Aorta (tissue), 5 donors: ENCODE data around the gene MRM3. TPM values are rescaled to one million over a fixed set of nuclear protein-coding genes. Genes with fewer than 3 reads are reported as not detected.

ENCODE experiments used
- ATAC-seq: fragments of 200-7000 bp; cut with Tn5 transposase; one replicate; pipeline ENCODE4 v1.9.1; 2022; ENCODE audit warnings: moderate library complexity; ENCODE audit not compliant: low FRiP score
- DNase-seq, 2 donors: peaks; one replicate each; pipeline ENCODE4 v3.0.0-alpha.2; 2020
- H3K27ac ChIP-seq, 2 donors: one replicate each; pipeline ENCODE4 v1.5.1; 2013; ENCODE audit warnings: low read length in 2 of 2, mild to moderate bottlenecking in 2 of 2, moderate library complexity in 2 of 2, control low read depth in 1 of 2, inconsistent platforms in 1 of 2, low read depth in 1 of 2
- H3K27me3 ChIP-seq, 2 donors: one replicate each; pipeline ENCODE4 v1.6.1; 2013; ENCODE audit warnings: control low read depth in 1 of 2, low read length in 1 of 2, mild to moderate bottlenecking in 1 of 2, moderate library complexity in 1 of 2; ENCODE audit not compliant: insufficient read depth in 2 of 2, control insufficient read depth in 1 of 2
- H3K36me3 ChIP-seq, 2 donors: one replicate each; pipeline ENCODE4 v1.6.1; 2013; ENCODE audit warnings: control low read depth in 1 of 2, low read length in 1 of 2, mild to moderate bottlenecking in 1 of 2; ENCODE audit not compliant: insufficient read depth in 2 of 2, control insufficient read depth in 1 of 2
- H3K4me1 ChIP-seq, 2 donors: one replicate each; pipeline ENCODE4 v1.6.1; 2013; ENCODE audit warnings: low read length in 2 of 2, control low read depth in 1 of 2, mild to moderate bottlenecking in 1 of 2, moderate library complexity in 1 of 2; ENCODE audit not compliant: insufficient read depth in 2 of 2, control insufficient read depth in 1 of 2
- H3K4me3 ChIP-seq, 2 donors: one replicate each; pipeline ENCODE4 v1.5.1; 2013; ENCODE audit warnings: low read length in 2 of 2, control low read depth in 1 of 2, mild to moderate bottlenecking in 1 of 2
- H3K9me3 ChIP-seq: one replicate; pipeline ENCODE4 v1.6.1; 2013; ENCODE audit warnings: mild to moderate bottlenecking, low read length; ENCODE audit not compliant: control insufficient read depth
- WGBS, 2 donors: extraction: QIAGEN DNeasy Blood & Tissue Kit; methylation state at CpG; one replicate each; pipeline ENCODE4 v1.1.7; 2013; 5-methylcytosine and 5-hydroxymethylcytosine counted together
- intact Hi-C, 2 donors: fragments of 100-400 bp; cut with DNase I; formaldehyde crosslinking; loops; one replicate each; pipeline versions ENCODE4 v1.14.2 to v1.15.0; 2022
- polyA plus RNA-seq, 2 donors: library from polyadenylated mRNA; stranded (reverse); fragments of 200-250 nt; gene quantifications; one replicate each; pipeline ENCODE4 v1.2.3, GENCODE V29; 2013
- total RNA-seq, 2 donors: library from RNA; stranded (reverse); fragmentation: NEBNext Ultra II Directional; extraction: Animal tissue kit (Norgen Biotek cat#: 25700); gene quantifications; one replicate each; pipeline ENCODE4 v1.2.1, GENCODE V29; 2021
- donor health status: healthy with polysubstance abuse.
- donor health status: Bipolar disorder and iron deficiency.
- donor health status: DM: no; HTN: no; CAD: no.
- donor health status: DM: no; HTN: no; CAD: no.
- donor health status: DM: yes; HTN: yes; CAD: no.

The MRM3 gene
- total and polyA plus RNA-seq, 4 donors: 7.8 to 8.9 (median 7.9) TPM

- WGBS, 2 donors: 86 to 91% methylated on average over 15 of the region's 15 CpGs
- no peaks in the 10 kb centered on the region for H3K9me3 ChIP-seq
- H3K27ac ChIP-seq: no peak overlapping the region
- H3K4me3 ChIP-seq: no peak overlapping the region
- ATAC-seq: no peak
- H3K27me3 ChIP-seq: no peaks in the 10 kb centered on the region
- no peaks in the 10 kb centered on the region for H3K4me1 ChIP-seq
- DNase-seq: peak in 1 of 2 donors; percentile 47
- H3K36me3 ChIP-seq: no peaks in the 10 kb centered on the region
- intact Hi-C loops: loop anchor here in 1 of 2 donors (5.0 kb wide), 1 partner anchor 261 kb away; no protein-coding TSS in a partner anchor
Observed at GRCh38 chr17:796609-797008, 14.5 kb downstream of the MRM3 start.

- H3K4me1 ChIP-seq: no peaks in the 10 kb centered on the region
- H3K27ac ChIP-seq: no peak overlapping the region
- H3K36me3 ChIP-seq: no peaks in the 10 kb centered on the region
- WGBS, 2 donors: 90% methylated on average over 22 of the region's 22 CpGs
- DNase-seq (peak in 1 of 2 donors; percentile 54), ATAC-seq (no peak)
- intact Hi-C loops: loop anchor here in 1 of 2 donors (5.0 kb wide), 1 partner anchor 260 kb away; no protein-coding TSS in a partner anchor
- no peaks in the 10 kb centered on the region for H3K27me3 ChIP-seq
- no peak overlapping the region for H3K4me3 ChIP-seq
- H3K9me3 ChIP-seq: no peaks in the 10 kb centered on the region
Observed at GRCh38 chr17:797236-797840, 15.2 kb downstream of the MRM3 start.

GRCh38 chr17:798246-798645, 16.1 kb downstream of the MRM3 start:
- Histone ChIP-seq H3K36me3 (no peaks in the 10 kb centered on the region), H3K9me3 (no peaks in the 10 kb centered on the region), H3K4me3 (no peak overlapping the region), H3K27ac (no peak overlapping the region), H3K4me1 (no peaks in the 10 kb centered on the region), H3K27me3 (no peaks in the 10 kb centered on the region)
- WGBS, 2 donors: 75 to 84% methylated on average over 11 of the region's 11 CpGs
- DNase-seq (peak in 1 of 2 donors; percentile 48), ATAC-seq (no peak)
- intact Hi-C loops: loop anchor here in 1 of 2 donors (5.0 kb wide), 1 partner anchor 259 kb away; no protein-coding TSS in a partner anchor

GRCh38 chr17:799261-799660, 17.1 kb downstream of the MRM3 start:
- Histone ChIP-seq H3K27ac (no peak overlapping the region), H3K36me3 (no peaks in the 10 kb centered on the region), H3K4me3 (no peak overlapping the region), H3K4me1 (no peaks in the 10 kb centered on the region), H3K9me3 (no peaks in the 10 kb centered on the region), H3K27me3 (no peaks in the 10 kb centered on the region)
- ATAC-seq (no peak), DNase-seq (peak in 1 of 2 donors; percentile 51)
- 86 to 90% methylated on average over 11 of the region's 11 CpGs for WGBS, 2 donors
- intact Hi-C loops: loop anchor here in 1 of 2 donors (5.0 kb wide), 1 partner anchor 258 kb away; no protein-coding TSS in a partner anchor

GRCh38 chr17:800446-801242, 18.5 kb downstream of the MRM3 start:
- Histone ChIP-seq H3K36me3 (no peaks in the 10 kb centered on the region), H3K4me3 (no peak overlapping the region), H3K27ac (no peak overlapping the region), H3K27me3 (no peaks in the 10 kb centered on the region), H3K9me3 (no peaks in the 10 kb centered on the region), H3K4me1 (no peaks in the 10 kb centered on the region)
- peak in 1 of 2 donors; percentile 67 for DNase-seq
- no peak for ATAC-seq
- intact Hi-C loops: no loop called here
- WGBS, 2 donors: 89% methylated on average over 39 of the region's 39 CpGs

GRCh38 chr17:801660-802059, 19.5 kb downstream of the MRM3 start:
- 53 to 59% methylated on average over 6 of the region's 6 CpGs for WGBS, 2 donors
- intact Hi-C loops: no loop called here
- no peak for ATAC-seq

GRCh38 chr17:802481-802880, 20.3 kb downstream of the MRM3 start:
- intact Hi-C loops: no loop called here
- H3K9me3 ChIP-seq: no peaks in the 10 kb centered on the region
- 91 to 92% methylated on average over 14 of the region's 14 CpGs for WGBS, 2 donors
- no peak overlapping the region for H3K4me3 ChIP-seq
- H3K27me3 ChIP-seq: no peaks in the 10 kb centered on the region
- H3K27ac ChIP-seq: no peak overlapping the region
- H3K4me1 ChIP-seq: no peaks in the 10 kb centered on the region
- ATAC-seq (no peak), DNase-seq (peak in 1 of 2 donors; percentile 68)
- H3K36me3 ChIP-seq: no peaks in the 10 kb centered on the region

More at GRCh38 chr17:801660-802059, 19.5 kb downstream of the MRM3 start:
- H3K27me3 ChIP-seq: no peaks in the 10 kb centered on the region
- DNase-seq: peak in 1 of 2 donors; percentile 34
- H3K4me3 ChIP-seq: no peak overlapping the region
- no peaks in the 10 kb centered on the region for H3K9me3 ChIP-seq
- H3K4me1 ChIP-seq: no peaks in the 10 kb centered on the region
- H3K36me3 ChIP-seq: no peaks in the 10 kb centered on the region
- no peak overlapping the region for H3K27ac ChIP-seq

DNA sequence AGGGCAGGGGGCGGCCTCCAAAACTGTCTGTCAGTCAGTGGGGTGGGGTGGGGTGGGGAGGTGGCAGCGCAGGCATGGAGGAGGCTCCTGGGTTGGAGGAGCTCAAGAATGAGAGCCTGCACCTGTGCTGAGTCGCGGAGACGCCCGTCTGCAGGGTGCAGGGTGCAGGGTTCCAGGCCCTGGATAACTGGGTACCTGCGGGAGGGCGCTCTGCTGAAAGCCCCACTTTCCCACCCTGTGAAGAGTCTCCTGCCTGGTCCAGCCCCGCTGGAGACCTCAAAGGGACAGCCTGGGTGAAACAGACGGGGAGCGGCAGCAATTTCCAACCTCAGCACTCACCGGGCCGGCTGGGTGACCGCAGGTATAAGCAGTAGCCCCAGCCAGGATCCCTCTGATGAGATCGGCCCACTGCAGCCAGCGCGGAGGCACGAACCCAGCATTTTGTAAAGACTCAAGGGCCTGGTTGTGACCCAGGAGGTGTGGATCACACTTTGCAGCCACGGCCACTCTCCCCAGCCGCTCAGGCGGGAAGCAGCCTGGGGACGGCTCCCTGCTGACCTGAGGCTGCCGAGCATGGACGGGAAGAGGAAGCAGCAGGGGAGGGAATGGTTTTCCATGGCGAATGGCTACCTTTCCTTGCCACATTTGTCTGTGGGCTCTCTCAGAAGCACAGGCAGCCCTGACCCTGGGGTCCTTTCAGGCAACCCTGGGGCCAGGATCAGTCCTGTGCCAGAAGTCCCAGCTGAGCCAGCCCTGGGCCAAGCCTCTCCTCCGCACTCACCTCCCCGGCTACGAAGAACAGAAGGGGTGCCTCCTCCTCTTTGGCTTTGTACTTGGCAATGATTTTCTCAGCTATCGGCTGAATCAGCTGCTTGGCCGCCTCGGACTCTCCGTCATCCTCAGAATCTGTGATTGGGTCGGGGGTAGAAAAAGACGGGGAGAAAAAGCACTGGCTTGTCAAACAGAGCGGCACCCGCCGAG, 21.0 kb downstream of the MRM3 start:
- intact Hi-C loops: no loop called here
- Histone ChIP-seq H3K27me3 (no peaks in the 10 kb centered on the region), H3K9me3 (no peaks in the 10 kb centered on the region), H3K4me3 (no peak overlapping the region), H3K4me1 (no peaks in the 10 kb centered on the region), H3K27ac (no peak overlapping the region), H3K36me3 (no peaks in the 10 kb centered on the region)
- DNase-seq: peak in 1 of 2 donors; percentile 63
- WGBS, 2 donors: 89 to 90% methylated on average over 36 to 37 of the region's 37 CpGs
- ATAC-seq: no peak
